Measurements from ENCODE around the gene RREB1. TPM values are rescaled to one million over a fixed set of nuclear protein-coding genes. Genes with fewer than 3 reads are reported as not detected.

Gene RREB1
- polyA plus RNA-seq = 1.4 and 1.9 TPM in 2 replicates

DNA sequence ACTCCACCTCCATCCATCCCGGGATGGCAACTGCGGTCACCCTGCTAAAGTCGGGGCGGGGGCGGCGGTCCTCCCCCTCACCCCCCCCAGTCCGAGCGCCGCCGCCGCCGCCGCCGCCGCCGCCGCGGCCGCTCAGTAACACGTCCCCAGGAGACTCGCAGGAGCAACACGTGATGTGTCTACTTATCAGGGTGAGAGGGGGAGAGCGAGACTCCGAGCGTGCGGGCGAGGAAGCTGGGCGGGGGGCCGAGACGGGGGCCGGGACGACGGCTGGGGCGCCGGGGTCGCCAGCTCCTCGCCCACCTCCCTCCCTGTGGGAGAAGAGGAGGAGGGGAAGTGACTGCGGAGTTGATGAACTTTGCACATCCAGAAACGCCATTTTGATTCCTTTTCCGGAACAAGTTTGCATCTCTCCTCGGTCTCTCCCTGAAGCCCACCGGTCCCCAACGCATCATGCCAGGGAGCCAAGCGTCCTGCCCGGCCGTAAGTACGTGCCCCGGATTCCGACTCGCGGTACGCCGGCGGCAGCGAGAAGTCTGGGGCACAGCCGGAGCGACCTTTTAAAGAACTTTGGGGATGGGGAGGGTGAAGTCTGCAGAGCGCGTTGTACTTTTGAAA lies at the start of gene RREB1:
Gene RREB1, plus strand, starts transcription at position 384 of the 618 bp plus-strand sequence. CDS start 73,951 bp downstream, outside the sequence.

Other genes starting within 250 kb of the RREB1 start
- gene SSR1, start 205.2 kb downstream of the RREB1 start, polyA plus RNA-seq = 44.9 and 56.6 TPM in 2 replicates

Measured in Purkinje cell (primary cell).